Tibial nerve (tissue), 3 donors: Measurements from ENCODE around the gene NEBL.

Source experiments
- CTCF ChIP-seq, 5 experiments: fragments of 200-600 bp in 3 of 5; fragments of 450-650 bp in 2 of 5; sonication (generic) in 3 of 5; IDR thresholded peaks; one replicate each; pipeline ENCODE4 v1.5.1; 2016 to 2019; ENCODE audit warnings: antibody characterized with exemption in 5 of 5, mild to moderate bottlenecking in 3 of 5, moderate library complexity in 2 of 5
- POLR2A ChIP-seq, 2 donors: fragments of 450-650 bp; IDR thresholded peaks; one replicate each; pipeline ENCODE4 v1.6.1; 2017; ENCODE audit warnings: antibody characterized with exemption in 2 of 2, mild to moderate bottlenecking in 2 of 2, moderate library complexity in 2 of 2

- no peak for TF ChIP-seq CTCF (IDR thresholded peaks at IDR 0.05)
- TF ChIP-seq POLR2A (IDR thresholded peaks at IDR 0.05) = no peak
Measured at GRCh38 chr10:20919481-20919880, 22.4 kb upstream of the NEBL start.
